HepG2 (cell line): ENCODE measurements around the gene TNS1.

Experiments used
- CBFB ChIP-seq: sonication (generic); formaldehyde crosslinking; IDR thresholded peaks from 2 replicates; pipeline ENCODE4 v1.4.0; 2020; ENCODE audit warnings: missing genetic modification reagents
- CTCF ChIP-seq: sonication (generic); formaldehyde crosslinking; IDR thresholded peaks from 2 replicates; pipeline ENCODE4 v1.5.0; 2020; ENCODE audit warnings: mild to moderate bottlenecking, missing genetic modification reagents, moderate library complexity
- KLF13 ChIP-seq: sonication (generic); formaldehyde crosslinking; IDR thresholded peaks from 2 replicates; pipeline ENCODE4 v1.4.0; 2020; ENCODE audit warnings: mild to moderate bottlenecking, missing genetic modification reagents
- POLR2AphosphoS5 ChIP-seq: IDR thresholded peaks from 2 replicates; pipeline ENCODE4 v1.6.1; 2012; ENCODE audit warnings: low read depth, low read length
- RCOR2 ChIP-seq: IDR thresholded peaks from 2 replicates; pipeline ENCODE4 v1.6.1; 2016; ENCODE audit warnings: missing biosample characterization, missing genetic modification reagents
- RFX5 ChIP-seq: IDR thresholded peaks from 2 replicates; pipeline ENCODE4 v1.6.1; 2011; ENCODE audit warnings: low read depth, low read length, improper control_type of control experiment
- SUZ12 ChIP-seq: fragments of 150-350 bp; IDR thresholded peaks from 2 replicates; pipeline ENCODE4 v1.6.1; 2014; ENCODE audit warnings: low read depth, low read length
- U2AF2 ChIP-seq: fragments of 200-400 bp; formaldehyde crosslinking; IDR thresholded peaks from 2 replicates; pipeline ENCODE4 v1.6.1; 2017; ENCODE audit warnings: low read depth, mild to moderate bottlenecking, low read length
- ZNF24 ChIP-seq: fragments of 450-650 bp; IDR thresholded peaks from 2 replicates; pipeline ENCODE4 v1.6.1; 2017; ENCODE audit warnings: antibody characterized with exemption, mild to moderate bottlenecking
- ZNF672 ChIP-seq: sonication (generic); formaldehyde crosslinking; IDR thresholded peaks from 2 replicates; pipeline ENCODE4 v1.8.1; 2022; ENCODE audit warnings: missing genetic modification reagents
- TF ChIP-seq, protein P1 (sequence below): sonication (generic); formaldehyde crosslinking; IDR thresholded peaks from 2 replicates; pipeline ENCODE4 v1.8.0; 2022; ENCODE audit warnings: missing genetic modification reagents, mild to moderate bottlenecking, moderate library complexity, borderline replicate concordance
- TF ChIP-seq, protein P2 (sequence below): sonication (generic); formaldehyde crosslinking; IDR thresholded peaks from 2 replicates; pipeline ENCODE4 v1.4.0; 2020; ENCODE audit warnings: missing genetic modification reagents, borderline replicate concordance

GRCh38 chr2:217941339-217941738 lies 61.5 kb downstream of the TNS1 start:
- TF ChIP-seq, protein P1, sequence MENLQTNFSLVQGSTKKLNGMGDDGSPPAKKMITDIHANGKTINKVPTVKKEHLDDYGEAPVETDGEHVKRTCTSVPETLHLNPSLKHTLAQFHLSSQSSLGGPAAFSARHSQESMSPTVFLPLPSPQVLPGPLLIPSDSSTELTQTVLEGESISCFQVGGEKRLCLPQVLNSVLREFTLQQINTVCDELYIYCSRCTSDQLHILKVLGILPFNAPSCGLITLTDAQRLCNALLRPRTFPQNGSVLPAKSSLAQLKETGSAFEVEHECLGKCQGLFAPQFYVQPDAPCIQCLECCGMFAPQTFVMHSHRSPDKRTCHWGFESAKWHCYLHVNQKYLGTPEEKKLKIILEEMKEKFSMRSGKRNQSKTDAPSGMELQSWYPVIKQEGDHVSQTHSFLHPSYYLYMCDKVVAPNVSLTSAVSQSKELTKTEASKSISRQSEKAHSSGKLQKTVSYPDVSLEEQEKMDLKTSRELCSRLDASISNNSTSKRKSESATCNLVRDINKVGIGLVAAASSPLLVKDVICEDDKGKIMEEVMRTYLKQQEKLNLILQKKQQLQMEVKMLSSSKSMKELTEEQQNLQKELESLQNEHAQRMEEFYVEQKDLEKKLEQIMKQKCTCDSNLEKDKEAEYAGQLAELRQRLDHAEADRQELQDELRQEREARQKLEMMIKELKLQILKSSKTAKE = no peak
- TF ChIP-seq U2AF2 (no peak), ZNF24 (no peak), CBFB (CRISPR knock-in tag) (no peak), ZNF672 (CRISPR knock-in tag) (no peak), SUZ12 (no peak), RCOR2 (CRISPR knock-in tag) (no peak), POLR2AphosphoS5 (no peak), RFX5 (no peak), CTCF (CRISPR knock-in tag) (no peak), KLF13 (CRISPR knock-in tag) (no peak)
- TF ChIP-seq, protein P2, sequence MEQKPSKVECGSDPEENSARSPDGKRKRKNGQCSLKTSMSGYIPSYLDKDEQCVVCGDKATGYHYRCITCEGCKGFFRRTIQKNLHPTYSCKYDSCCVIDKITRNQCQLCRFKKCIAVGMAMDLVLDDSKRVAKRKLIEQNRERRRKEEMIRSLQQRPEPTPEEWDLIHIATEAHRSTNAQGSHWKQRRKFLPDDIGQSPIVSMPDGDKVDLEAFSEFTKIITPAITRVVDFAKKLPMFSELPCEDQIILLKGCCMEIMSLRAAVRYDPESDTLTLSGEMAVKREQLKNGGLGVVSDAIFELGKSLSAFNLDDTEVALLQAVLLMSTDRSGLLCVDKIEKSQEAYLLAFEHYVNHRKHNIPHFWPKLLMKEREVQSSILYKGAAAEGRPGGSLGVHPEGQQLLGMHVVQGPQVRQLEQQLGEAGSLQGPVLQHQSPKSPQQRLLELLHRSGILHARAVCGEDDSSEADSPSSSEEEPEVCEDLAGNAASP = no peak
